NOMO-1 (cell line): ENCODE data around the gene ACO1.

Experiments
- DNase-seq, 2 experiments: peaks; one replicate each; lab custom pipeline; 2025; ENCODE audit not compliant: unreplicated experiment in 2 of 2; lab: John Stamatoyannopoulos, UW

Gene ACO1

DNA sequence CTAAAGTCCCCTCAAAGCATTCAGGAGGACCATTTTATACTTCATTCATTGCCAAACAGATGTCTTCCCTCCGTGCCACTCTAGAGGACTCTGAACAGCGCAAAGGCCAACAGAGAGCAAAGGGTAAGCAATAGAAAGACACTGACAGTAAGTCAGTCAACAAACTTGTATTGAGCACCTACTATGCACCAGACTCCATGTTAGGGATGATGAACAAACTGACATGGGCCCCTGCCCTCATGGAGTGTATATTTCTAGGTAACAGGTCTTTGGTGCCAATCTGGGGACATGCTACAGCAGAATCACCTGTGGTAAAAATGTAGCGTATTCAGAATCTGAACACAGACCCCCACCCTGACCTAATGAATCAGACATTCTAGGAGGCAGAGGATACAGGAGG is 3.5 kb upstream of the ACO1 start:
- DNase-seq, result no peak

DNA sequence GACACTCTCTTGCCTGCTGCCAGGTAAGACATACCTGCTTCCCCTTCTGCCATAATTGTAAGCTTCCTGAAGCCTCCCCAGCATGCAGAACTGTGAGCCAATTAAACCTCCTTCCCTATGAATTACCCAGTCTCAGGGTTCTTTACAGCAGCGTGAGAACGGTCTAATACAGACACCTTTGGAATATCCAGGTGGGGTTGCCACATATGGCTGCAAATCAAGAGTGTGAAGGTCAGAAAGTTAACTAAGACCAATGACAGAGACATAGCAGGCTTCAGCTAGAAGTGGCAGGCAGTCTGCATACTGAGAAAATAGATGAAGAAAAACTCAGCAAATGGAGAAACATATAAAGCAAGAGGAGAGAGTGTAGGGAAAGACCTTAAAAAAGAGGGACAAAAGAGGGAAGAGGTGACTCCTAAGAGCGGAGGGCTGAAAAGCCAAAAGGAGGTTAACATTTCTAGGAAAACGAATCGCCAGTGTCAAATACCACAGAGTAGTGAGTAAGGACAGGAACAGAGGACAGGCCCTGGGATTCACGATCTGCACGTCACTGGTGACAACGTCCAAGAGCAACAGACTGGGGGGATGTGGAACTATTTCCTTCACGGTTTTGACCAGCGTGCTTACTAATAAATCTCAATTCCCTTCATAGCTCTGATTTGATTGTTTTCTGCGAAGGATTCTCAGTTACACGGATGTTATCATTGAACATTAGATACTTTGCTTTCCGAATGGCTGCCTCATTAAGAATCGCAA is 1.7 kb upstream of the ACO1 start:
- no peak for DNase-seq

DNA sequence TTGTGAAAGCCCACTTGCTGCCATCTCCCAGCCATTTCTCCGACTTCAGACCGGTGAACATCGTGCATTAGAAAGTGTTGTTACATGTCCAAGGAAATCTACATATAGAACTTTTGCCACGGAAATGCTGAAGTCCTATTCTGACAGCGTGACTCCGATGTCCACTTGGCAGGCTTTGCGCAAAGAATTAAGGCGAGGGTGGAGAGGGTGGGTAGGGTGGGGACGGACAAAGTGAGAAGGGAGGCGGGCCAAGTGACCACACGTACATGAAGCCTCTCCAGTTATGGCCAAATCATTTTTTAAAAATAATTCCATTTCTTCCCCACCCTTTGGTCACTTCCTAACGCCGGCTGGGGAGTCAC is 460 bp upstream of the ACO1 start:
- no peak for DNase-seq

DNA sequence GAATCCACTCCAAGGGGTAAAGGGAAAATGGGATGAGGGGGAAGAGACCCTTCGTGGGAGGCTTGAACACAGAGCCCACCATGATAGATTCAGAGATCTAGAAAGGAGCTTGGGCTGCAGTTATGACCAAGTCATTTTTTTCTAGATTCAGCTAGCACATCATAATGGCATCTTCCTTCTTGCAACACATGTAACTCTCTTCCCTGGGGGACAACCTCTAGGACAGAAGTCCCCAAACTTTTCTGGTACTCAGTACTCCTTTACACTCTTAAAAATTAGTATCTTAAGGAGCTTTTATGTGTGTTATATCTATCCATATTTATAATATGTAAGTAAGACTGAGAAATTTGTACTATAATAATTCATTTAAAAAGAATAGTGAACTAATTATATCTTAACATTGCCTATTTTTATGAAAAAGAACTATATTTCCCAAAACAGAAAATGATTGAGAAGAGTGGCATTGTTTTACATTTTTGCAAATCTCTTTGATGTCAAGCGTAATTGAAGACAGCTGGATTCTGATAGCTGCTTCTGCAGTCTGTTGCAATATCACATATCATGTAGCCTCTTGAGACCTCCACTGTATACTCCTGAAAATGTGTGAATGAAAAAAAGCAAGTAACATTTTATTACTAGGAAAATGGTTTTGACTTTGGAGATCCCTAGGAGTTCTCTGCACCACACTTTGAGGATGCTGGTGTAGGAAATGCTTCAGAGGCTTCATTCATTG is 875 bp downstream of the ACO1 start:
- DNase-seq, result no peak

DNA sequence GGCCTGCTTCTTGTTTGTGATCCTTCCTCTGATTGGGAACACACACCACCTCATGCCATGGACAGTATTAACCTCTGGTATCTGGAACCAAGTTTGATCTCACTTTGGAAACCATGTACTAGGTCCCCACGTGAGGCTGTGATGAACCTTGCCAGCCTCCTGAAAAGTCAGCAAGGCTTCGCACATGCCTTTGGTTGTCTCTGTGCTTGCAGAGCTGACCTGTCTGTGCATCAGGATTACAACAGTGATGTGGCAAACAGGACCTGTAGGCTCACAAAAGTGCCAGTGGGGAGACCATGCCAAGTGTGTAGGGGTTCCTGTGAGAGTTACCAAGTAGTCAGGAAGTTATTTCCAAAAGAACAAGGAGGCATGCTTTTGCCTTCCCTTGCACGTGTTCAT is 1.4 kb downstream of the ACO1 start:
- DNase-seq, result no peak

DNA sequence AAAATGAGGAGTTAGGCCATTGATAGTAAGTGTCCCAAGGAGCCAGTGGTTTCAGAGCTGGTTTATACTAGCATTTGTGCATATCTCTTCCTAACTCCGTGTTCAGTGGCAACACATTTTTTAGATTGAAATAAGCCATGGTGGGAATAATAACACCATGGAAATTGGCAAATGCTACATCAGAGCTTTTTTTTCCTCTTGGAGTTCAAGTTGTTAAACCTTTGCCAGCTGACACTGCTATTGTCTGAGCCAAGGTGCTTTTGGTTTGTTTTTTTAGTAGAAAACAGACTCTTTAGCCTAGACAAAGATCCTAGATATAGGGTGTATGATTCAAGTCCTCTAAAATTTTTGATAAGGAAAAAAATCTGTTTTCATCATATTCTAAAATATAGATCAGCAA is 2.8 kb downstream of the ACO1 start:
- no peak for DNase-seq

DNA sequence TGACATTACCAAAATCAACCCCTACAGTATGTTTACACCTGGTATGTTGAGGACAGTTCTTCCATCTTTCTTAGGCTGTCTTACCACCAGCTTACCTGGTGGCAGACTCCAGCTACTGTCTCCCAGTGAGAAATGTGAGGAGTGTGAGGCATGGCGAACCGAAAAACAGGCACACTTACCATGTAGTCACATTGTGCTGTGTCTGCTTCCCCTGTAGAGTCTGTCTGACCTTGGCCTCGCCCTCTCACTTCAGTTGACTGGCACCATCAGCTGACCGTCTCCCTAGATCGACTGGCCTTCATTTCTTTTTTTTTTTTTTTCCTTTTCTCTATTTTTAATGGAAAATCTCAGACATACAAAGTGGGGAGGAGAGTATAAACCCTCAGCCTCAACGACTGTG is 4.9 kb downstream of the ACO1 start:
- DNase-seq, result no peak

DNA sequence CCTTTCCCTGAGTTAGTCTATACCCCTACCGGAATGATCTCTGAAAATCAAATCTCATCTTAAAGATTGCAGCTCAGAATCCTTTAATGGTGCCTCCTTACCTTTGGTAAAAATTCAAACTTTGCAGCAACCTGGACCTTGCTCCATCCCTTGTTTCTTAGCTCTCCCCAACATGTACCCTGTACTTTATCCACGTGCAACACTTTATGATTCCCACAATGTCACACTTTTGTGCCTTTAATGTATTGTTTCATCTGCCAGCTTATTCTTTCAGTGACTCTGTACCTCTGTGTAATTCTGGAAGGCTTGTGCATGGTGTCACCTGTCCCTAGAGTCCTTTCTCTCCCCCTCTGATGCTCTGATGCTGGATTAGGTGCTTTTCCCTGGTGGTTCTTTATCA is 9.5 kb downstream of the ACO1 start:
- DNase-seq, result no peak

DNA sequence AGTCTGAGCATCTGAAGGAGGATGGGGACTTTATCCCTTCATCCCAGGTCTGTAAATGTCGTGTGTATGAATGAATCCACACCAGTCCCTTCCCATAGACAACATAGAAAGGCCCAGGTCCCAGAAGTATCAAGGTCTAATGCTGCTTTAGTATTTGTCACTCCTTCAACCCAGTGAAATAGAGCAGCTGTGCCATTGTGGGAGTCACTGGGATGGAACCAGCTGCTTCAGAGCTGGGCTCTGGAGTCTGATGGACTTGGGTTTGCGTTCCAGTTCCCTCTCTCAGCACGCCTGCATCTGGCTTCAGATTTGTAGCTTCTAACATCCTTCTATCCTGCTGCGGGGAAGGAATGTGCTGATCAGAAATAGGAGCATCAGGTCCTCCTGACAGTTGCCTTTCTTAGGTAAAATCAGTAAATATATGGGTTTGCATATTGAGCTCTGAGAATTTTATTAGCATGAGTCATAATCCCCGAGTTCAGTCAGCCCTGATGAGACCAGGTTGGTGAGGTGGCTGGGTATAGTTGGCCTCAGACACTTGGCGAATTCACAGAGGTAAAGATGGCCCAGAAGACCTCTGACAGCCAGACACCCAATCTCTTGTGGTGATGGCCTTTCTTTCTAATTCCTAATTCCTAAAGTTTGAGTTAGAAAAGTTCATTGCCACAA is 10.1 kb downstream of the ACO1 start:
- no peak for DNase-seq

DNA sequence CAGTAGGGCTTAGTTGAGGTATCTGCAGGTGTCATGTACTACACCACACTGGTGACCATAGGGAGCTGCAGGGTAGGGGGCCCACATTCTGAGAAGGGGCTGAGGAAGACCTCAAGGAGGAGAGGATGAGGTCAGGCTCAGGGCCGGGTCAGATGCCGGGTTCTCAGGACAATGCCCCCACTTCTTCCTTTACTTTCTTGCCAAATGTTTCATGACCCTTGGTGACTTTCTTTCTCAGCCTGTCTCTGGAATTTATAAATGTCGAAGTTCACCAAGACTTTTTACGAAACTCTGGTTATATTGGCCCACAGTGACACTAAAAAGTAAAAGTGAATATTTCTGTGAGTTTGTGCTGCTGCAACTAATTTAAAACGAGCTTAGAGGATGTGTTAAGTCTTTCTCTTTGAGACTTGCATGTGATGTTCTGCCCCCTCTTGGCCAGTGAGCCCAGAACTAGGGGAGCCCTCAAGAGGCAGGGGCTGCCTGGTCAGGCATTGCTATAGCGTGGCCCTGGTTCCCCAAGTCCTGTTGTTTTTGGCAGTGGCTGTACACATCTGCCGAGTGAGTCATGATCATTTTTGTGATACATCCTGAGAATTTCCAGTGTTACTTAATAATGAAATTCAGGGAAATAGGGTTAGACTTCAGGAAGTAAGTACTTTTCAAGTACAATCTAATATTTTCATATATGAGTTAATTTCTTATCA is 11.2 kb downstream of the ACO1 start:
- DNase-seq, result no peak

DNA sequence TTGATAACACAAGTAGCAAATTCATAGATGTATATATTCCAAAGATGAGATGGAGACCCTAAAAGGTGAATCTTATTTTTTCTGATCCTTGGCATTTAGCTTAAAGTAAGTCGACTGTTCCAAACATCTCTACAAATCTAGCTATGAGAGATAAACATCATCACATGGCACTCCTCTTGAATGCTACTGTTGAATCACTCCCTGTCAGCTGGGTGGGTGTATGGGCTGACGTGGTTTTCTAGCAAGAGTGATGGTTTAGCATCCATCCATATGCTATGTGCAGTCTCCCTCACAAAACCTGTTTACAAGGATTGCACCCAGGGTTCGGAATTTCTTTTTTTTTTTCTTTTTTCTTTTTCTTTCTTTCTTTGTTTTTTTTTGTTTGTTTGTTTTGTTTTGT is 13.8 kb downstream of the ACO1 start:
- DNase-seq, result no peak

DNA sequence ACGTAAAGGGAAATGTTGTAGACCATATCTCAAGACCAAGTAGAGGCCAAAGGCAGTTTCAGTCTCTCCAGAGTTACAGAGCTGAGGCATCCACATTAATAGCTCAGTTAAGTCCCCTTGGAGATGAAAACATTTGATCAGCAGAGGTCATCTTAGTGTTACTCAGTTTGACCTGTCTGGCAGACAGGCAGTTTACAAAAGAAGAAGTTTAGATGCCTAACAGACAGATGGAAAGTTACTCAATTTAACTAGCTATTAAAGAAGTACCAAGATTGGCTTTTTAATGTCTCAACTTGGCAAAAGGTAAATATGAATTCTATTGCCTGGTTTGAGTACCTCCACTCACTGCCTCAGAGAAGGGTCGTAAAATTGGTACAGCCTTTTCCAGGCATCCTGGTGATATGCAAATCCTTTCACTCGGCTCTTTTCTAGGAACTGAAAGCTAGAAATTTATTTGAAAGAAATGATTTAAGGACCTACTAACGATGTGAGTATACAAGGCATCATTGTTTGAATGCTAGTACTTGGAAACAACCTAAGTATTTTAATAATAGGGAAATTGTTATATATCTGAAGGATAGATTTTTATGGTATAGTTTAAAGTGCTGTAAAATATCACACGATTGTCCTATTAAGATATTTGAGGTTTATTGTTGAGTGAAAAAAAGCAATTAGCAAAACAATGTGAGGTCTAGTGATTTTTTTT is 14.8 kb downstream of the ACO1 start:
- DNase-seq, result peak in 1 of 2 experiments; percentile 27

DNA sequence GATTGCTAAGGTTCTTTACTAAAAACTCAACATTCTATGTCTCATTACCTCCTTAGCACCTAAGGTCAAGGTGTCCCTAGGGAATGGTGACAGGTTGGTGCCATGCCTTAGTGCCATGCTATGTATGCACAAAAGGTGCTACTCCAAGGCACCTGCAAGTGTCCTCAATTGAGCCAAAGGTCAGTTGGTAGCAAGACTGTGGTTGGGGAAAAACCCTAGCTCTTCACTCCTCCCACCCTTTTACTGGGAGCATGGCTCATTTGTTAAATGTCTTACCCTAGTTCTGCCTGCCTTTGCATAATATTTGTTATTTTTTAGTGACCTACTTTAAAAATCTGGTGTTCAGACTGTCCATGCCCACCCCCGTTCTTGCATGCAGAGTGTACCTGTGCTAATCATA is 17.0 kb downstream of the ACO1 start:
- DNase-seq, result no peak

DNA sequence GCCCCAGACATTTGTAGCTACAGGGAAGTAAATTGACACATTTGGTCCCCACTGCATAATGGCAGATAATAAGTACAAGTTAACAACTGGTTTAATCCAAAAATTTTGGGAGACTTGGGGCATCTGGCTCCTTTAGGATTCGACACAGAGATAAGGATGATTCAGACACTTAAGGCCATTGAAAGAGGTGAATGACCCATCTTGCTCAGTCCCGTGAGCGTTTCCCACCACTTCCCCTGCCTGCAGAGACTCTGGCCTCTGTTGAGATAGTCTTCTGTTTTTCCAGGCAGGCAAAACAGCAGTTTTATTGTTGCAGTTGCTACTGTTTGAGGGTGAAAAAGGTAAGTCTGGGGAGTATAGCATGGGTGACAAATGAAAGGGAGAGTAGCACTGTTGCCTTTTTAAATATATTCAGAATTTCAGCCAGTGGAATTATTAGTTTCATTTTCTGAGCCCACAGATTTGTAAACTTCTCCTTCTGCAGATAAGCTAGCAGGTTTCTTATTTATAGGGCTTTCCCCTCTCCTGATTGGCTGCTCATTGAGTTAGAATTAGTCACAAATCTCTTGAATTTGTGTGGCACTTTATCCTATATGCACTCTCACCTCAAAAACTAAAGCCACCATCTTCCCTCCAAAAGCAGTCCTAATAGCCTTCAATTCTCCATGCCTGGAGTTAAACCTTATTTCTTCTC is 19.3 kb downstream of the ACO1 start:
- peak in 1 of 2 experiments; percentile 12 for DNase-seq

DNA sequence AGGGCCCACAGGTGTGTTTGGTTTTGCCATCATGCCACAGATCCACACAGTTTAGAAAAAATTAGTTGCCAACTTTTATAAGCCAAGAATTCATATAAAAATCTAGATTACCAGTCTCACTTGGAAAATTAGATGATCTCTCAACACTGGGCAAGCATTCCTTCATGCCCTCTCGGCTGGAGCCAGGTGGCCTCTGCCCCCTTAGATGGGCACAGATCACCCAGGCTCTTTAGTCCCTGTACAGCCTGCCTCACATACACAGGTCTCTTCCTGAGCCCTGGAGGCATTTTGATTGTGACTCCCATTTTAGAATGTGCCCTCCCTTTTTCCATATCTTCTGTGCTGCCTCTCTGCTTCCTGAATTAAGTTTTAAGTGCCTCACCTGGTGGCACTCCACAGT is 20.0 kb downstream of the ACO1 start:
- no peak for DNase-seq

DNA sequence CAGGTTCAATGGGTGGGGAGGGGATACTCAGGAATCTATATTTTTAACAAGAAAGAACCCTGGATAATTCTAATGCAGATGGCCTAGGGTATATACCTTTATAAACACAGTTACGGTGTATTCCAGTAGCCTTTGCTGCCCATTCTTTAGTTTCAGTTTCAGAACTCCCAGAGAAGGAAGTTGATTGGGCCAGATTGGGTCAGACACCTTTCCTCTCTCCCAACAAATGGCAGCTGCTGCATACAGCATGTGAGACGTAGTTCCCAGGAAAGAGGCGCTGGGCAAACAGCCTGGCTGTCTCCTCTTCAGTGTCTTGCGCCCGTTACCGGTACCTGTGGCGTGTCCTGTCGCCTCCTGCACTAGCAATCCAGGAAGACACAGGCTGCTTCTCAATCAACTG is 20.4 kb downstream of the ACO1 start:
- no peak for DNase-seq

DNA sequence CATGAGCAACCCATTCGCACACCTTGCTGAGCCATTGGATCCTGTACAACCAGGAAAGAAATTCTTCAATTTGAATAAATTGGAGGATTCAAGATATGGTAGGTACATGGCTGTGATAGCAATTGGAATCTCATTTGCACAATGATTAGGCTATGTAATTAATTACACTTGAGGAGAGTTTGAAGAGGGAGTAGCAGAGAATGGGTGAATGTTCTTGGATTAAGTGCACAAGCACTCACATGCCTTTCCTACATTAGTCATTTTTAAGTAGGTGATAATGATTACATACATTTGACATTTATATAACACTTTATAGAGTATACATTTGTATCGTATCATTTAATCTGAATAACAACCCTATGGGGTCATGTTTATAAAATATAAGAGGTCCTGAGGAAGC is 21.1 kb downstream of the ACO1 start:
- DNase-seq, result no peak

DNA sequence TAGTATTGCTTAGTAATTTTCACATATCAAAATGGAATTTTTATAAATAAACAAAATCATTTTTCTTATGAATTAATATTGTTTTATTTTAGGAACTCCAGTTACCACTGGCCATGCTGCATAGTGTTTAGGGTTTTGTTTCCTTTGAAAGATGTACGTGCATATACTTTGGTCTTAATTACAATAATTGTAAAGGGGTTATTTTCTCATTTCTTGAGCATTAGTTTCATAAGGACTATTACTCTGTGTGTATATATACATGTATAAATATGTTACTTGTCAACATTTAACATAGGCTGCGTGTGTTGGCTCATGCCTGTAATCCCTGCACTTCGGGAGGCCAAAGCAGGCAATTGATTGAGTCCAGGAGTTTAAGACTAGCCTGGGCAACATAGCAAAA is 21.6 kb downstream of the ACO1 start:
- no peak for DNase-seq

DNA sequence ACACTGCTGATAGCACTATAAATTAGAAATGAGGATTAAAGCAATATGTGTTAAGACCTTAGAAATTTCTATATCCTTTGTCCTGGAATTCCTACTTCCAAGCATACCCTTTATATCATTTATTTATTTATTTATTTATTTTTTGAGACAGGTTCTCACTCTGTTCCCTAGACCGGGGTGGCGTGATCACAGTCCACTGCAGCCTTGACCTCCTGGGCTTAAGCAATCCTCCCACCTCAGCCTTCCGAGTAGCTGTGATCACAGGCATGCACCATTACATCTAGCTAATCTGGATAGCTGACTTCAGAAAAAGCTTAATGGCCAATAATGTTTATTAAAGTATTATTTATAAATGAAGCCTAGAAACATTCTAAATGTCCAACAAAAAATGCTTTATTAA is 27.3 kb downstream of the ACO1 start:
- no peak for DNase-seq

DNA sequence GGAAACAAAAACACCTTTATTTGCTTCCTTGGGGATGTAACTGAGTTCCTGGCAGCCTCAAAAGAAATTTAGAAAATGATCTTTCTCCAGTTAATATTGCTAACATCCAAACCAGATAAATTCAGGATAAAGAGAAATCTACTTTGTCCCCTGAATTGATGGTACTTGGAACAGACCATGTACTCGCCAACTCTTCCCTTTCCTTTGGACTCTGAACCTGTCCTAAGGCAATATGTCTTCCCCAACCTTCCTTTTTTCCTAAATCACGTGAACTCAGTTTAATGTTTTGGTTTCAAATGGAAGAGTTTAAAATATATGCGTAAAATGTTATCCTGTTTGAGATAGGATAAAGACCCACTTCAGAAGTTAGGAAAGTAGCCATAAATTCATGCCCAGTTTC is 28.0 kb downstream of the ACO1 start:
- DNase-seq, result no peak
